Ovary (tissue), 3 donors: ENCODE measurements around the gene MGAT5B.

ENCODE experiments used
- POLR2A ChIP-seq: fragments of 450-650 bp; IDR thresholded peaks from one replicate; pipeline ENCODE4 v1.6.1; 2017; ENCODE audit warnings: antibody characterized with exemption, mild to moderate bottlenecking, moderate library complexity
- TF ChIP-seq, protein P1 (sequence below), 3 donors: fragments of 450-650 bp in 2 of 3; fragments of 200-600 bp in 1 of 3; IDR thresholded peaks; one replicate each; pipeline versions ENCODE4 v1.5.1 to v1.8.0; 2016 to 2022; ENCODE audit warnings: antibody characterized with exemption in 3 of 3, mild to moderate bottlenecking in 1 of 3
- donor health status: DM: no; HTN: no; CAD: no.

DNA sequence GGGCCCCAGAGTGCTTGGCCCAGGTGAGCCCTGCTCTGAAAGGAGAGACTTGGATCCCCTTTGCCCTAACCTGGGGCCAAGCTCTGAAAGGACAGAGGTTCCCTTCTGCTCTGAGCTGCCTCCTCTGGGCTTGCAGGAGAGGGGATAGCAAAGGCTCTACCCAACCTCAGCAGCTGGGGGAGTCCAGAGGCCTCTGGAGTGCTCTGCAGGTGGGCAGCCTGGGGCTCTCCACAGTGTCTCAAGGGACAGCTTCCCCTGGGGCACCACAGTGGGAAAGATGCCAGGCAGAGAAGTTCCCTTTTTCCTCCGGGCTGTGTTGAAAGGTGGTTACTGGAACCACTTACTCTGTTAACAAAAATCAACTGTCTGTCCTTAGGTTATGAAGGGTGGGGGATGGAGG, 48.2 kb upstream of the MGAT5B start:
- TF ChIP-seq, protein P1, sequence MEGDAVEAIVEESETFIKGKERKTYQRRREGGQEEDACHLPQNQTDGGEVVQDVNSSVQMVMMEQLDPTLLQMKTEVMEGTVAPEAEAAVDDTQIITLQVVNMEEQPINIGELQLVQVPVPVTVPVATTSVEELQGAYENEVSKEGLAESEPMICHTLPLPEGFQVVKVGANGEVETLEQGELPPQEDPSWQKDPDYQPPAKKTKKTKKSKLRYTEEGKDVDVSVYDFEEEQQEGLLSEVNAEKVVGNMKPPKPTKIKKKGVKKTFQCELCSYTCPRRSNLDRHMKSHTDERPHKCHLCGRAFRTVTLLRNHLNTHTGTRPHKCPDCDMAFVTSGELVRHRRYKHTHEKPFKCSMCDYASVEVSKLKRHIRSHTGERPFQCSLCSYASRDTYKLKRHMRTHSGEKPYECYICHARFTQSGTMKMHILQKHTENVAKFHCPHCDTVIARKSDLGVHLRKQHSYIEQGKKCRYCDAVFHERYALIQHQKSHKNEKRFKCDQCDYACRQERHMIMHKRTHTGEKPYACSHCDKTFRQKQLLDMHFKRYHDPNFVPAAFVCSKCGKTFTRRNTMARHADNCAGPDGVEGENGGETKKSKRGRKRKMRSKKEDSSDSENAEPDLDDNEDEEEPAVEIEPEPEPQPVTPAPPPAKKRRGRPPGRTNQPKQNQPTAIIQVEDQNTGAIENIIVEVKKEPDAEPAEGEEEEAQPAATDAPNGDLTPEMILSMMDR (IDR thresholded peaks at IDR 0.05) = no peak
- no peak for TF ChIP-seq POLR2A
